Osteocyte (in vitro differentiated cells): ENCODE results near the gene KIFC1. TPM values are rescaled to one million over a fixed set of nuclear protein-coding genes. Genes with fewer than 3 reads are reported as not detected.

Source experiments
- DNase-seq: peaks from one replicate; pipeline ENCODE4 v3.0.0; 2021; ENCODE audit warnings: mixed read lengths; ENCODE audit not compliant: unreplicated experiment; ENCODE audit errors: extremely low spot score
- H3K27ac Mint-ChIP-seq: one replicate; pipeline ENCODE4 v1.8.0; 2021; ENCODE audit warnings: mild to moderate bottlenecking, mixed read lengths; ENCODE audit not compliant: unreplicated experiment
- H3K27me3 Mint-ChIP-seq: one replicate; pipeline ENCODE4 v1.8.0; 2021; ENCODE audit warnings: mixed read lengths; ENCODE audit not compliant: unreplicated experiment
- H3K36me3 Mint-ChIP-seq: one replicate; pipeline ENCODE4 v1.8.0; 2021; ENCODE audit warnings: mixed read lengths; ENCODE audit not compliant: unreplicated experiment
- H3K4me1 Mint-ChIP-seq: one replicate; pipeline ENCODE4 v1.8.0; 2021; ENCODE audit warnings: mixed read lengths; ENCODE audit not compliant: unreplicated experiment
- H3K4me3 Mint-ChIP-seq: one replicate; pipeline ENCODE4 v1.8.0; 2021; ENCODE audit warnings: mild to moderate bottlenecking, moderate library complexity, mixed read lengths; ENCODE audit not compliant: unreplicated experiment
- H3K9me3 Mint-ChIP-seq: one replicate; pipeline ENCODE4 v1.8.0; 2021; ENCODE audit warnings: mixed read lengths; ENCODE audit not compliant: unreplicated experiment
- total RNA-seq: library from RNA; stranded (reverse); gene quantifications from 2 replicates; pipeline ENCODE4 v1.2.1, GENCODE V29; 2021
- TF ChIP-seq, protein P1 (sequence below): fragments of 200-600 bp; sonication (generic); IDR thresholded peaks from 2 replicates; pipeline ENCODE4 v1.5.0; 2021; ENCODE audit warnings: antibody characterized with exemption, mild to moderate bottlenecking, moderate library complexity

Gene KIFC1
- total RNA-seq, 1 donor from 2014 or later, result 10.8 TPM

DNA sequence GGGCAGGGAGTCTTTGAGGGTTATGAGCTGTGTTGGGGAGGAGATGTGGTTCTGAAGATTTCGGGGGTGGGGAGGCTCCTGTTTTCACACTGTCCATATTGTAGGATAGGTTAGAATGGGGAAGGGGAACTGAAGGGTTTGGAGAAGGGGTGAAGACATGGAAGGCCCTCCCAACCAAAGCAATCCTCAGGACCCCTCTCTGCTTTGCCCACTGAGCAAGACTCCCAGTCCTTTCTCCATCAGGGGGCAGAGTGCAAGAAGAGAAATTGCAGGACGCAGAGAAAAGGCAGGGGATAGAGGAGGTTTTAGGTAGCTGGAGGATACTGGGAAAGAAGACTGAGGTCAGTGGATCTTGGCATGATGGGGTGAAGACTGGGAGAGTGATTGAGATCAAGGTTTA lies 32.2 kb downstream of the KIFC1 start:
- H3K36me3 Mint-ChIP-seq, result peaks cover 8% of the 10 kb centered on the region
- peak overlapping the region; percentile 97 for H3K27ac Mint-ChIP-seq
- peaks cover 68% of the 10 kb centered on the region for H3K4me1 Mint-ChIP-seq
- H3K4me3 Mint-ChIP-seq, result peak overlapping the region; percentile 87
- DNase-seq, result no peak
- H3K9me3 Mint-ChIP-seq, result no peaks in the 10 kb centered on the region
- TF ChIP-seq, protein P1, sequence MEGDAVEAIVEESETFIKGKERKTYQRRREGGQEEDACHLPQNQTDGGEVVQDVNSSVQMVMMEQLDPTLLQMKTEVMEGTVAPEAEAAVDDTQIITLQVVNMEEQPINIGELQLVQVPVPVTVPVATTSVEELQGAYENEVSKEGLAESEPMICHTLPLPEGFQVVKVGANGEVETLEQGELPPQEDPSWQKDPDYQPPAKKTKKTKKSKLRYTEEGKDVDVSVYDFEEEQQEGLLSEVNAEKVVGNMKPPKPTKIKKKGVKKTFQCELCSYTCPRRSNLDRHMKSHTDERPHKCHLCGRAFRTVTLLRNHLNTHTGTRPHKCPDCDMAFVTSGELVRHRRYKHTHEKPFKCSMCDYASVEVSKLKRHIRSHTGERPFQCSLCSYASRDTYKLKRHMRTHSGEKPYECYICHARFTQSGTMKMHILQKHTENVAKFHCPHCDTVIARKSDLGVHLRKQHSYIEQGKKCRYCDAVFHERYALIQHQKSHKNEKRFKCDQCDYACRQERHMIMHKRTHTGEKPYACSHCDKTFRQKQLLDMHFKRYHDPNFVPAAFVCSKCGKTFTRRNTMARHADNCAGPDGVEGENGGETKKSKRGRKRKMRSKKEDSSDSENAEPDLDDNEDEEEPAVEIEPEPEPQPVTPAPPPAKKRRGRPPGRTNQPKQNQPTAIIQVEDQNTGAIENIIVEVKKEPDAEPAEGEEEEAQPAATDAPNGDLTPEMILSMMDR, result no peak
- H3K27me3 Mint-ChIP-seq, result no peaks in the 10 kb centered on the region

DNA sequence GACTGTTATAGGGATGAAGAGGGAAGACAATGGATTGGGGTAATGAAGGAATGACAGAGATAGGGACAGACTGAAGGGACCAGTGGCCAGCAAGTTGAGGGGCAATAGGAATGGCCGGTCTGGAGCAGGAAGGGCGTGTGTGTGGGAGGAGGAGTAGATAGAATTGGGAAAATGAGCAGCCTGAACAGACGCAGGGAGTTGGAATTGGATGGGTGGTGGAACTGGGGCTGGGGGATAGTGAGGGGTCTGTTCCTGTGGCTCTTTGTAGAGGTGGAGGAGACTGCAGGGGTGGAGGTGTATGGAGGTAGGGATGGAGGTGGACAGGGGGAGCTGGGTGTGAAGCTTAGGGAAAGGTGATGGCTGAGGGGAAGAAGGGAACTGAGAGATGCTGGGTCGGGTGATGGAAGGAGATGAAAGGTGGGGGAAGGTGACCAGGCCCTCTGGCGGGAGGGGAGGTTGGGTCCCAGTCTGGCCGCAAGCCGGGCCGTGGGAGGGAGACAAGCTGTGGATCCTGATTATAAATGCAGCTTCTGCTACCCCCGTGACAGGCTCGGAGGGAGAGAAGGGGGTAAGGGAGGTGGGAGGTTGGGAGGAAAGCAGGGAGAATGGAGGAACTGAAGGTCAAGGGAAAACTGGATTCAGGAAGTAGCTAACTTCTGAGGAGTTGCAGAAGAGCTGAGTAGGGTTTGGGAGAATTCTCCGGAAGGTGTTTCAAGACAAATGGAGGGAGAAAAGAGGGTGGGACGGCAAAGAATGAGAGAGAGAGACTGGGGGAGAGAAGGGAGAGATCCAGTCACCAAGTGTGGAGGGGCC lies 33.4 kb downstream of the KIFC1 start:
- no peak for DNase-seq
- TF ChIP-seq, protein P1, result no peak
- Mint-ChIP-seq H3K27ac (peak overlapping the region; percentile 97), H3K27me3 (no peaks in the 10 kb centered on the region), H3K36me3 (peaks cover 8% of the 10 kb centered on the region), H3K4me1 (peaks cover 67% of the 10 kb centered on the region), H3K9me3 (no peaks in the 10 kb centered on the region), H3K4me3 (peak overlapping the region; percentile 87)

DNA sequence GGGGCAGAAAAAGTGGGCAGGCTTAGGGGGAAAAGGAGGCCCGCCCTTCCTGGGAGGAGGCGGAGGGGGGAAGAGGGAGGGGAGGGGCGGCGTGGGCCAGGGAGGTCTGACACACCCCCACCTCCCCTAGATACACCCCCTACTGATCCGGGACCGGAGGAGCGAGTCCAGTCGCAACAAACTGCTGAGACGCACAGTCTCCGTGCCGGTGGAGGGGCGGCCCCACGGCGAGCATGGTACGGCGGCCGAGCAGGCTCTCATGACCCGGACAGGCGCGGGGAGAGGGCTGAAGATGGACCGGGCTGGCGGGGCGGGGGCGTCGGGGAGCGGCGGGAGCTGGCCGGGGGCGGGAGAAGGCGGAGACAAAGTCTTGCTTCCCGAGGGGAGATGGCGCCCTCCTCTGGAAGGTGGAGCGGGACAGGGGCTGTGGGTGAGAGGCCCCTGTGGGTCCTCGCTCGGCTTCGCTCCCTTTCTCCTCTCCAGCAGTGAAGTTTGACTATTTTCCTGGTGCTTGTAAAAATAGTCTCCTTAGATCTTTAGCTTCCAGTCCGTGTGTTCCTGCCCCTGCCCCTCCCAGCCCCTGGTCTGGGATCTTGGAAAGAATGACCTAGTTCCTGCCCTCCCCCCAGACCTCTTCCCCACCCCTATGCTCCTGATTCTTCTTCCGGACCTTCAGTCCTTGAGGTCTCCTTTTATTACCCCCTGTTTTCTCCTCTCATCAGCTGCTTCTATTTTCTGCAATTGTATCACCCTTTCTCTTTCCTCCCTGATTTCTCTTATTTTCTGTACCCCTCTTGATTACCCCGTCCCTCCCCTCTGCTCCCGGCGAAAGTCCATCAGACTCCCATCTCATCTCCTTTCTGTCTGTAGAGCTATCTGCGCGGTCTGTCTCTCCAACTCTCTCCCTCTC lies 34.3 kb downstream of the KIFC1 start:
- Mint-ChIP-seq H3K27ac (peak overlapping the region; percentile 97), H3K27me3 (no peaks in the 10 kb centered on the region), H3K4me3 (peak overlapping the region; percentile 87), H3K36me3 (peaks cover 8% of the 10 kb centered on the region), H3K9me3 (no peaks in the 10 kb centered on the region), H3K4me1 (peaks cover 71% of the 10 kb centered on the region)
- TF ChIP-seq, protein P1, result peak; percentile 81
- DNase-seq, result peak; percentile 94

DNA sequence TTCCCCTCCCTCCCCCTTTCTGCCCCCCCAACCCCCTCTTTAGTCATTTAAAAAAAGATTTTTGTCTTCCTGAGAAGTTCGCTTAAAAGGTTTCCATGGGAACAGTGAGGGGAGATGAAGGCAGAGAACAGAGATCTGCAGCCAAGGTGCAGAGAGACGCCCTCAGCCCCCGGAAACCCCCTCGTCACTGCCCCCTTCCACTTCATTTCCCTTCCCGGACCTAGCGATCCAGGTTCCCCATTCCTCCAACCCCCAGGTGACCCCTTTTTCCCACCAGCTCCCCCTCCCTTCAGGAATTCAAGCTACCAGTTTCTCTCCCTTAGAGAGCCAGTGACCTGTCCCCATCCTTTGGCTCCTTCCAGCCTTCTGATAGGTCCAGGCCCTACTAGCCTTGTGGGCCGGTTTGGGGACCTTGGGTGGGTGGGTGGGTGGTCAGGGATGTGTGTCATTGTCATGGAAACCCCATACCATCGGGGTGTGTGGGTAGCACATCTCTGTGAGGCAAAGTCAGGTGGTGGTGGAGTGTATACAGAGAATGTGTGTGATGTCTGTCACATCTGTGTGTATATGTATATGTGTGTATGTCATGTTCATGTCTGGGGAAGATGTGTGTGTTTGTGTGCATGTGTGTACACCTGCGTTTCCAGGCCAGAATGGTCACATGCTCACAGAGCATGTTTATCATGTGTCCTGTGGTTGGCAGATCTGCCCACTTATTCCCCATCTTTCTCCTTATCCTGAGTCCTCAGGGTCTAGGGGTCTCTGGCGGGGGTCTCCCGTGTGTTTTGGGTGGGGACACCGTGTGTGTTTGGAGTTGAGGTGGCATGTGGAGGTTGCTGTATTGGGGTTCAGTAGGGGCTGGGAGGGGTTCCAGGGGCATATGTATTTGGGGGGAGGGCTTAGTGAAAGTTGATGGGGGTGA lies 35.2 kb downstream of the KIFC1 start:
- Mint-ChIP-seq H3K4me3 (peak overlapping the region; percentile 87), H3K36me3 (peaks cover 8% of the 10 kb centered on the region), H3K27ac (peak overlapping the region; percentile 97), H3K9me3 (no peaks in the 10 kb centered on the region), H3K27me3 (no peaks in the 10 kb centered on the region), H3K4me1 (peaks cover 70% of the 10 kb centered on the region)
- DNase-seq, result no peak
- TF ChIP-seq, protein P1, result no peak
